NB4 (cell line): ENCODE measurements around the gene ZCCHC3.

ENCODE experiments used
- DNase-seq: peaks from one replicate; pipeline ENCODE4 v3.0.0; 2010; ENCODE audit warnings: low read depth
- H3K4me3 ChIP-seq: one replicate; pipeline ENCODE4 v1.5.1; 2011; ENCODE audit warnings: mild to moderate bottlenecking, low read depth, low read length, moderate library complexity
- MYC ChIP-seq: IDR thresholded peaks from 2 replicates; pipeline ENCODE4 v1.6.1; 2011; ENCODE audit warnings: low read depth, low read length
- POLR2A ChIP-seq: IDR thresholded peaks from 2 replicates; pipeline ENCODE4 v1.6.1; 2011; ENCODE audit warnings: mild to moderate bottlenecking; ENCODE audit not compliant: insufficient read length; ENCODE audit errors: extremely low read depth
- TF ChIP-seq, protein P1 (sequence below): IDR thresholded peaks from one replicate; pipeline ENCODE4 v1.5.1; 2012; ENCODE audit warnings: low read depth, low read length
- TF ChIP-seq, protein P2 (sequence below): IDR thresholded peaks from 2 replicates; pipeline ENCODE4 v1.6.1; 2011; ENCODE audit warnings: low read depth, low read length

ZCCHC3 gene

DNA sequence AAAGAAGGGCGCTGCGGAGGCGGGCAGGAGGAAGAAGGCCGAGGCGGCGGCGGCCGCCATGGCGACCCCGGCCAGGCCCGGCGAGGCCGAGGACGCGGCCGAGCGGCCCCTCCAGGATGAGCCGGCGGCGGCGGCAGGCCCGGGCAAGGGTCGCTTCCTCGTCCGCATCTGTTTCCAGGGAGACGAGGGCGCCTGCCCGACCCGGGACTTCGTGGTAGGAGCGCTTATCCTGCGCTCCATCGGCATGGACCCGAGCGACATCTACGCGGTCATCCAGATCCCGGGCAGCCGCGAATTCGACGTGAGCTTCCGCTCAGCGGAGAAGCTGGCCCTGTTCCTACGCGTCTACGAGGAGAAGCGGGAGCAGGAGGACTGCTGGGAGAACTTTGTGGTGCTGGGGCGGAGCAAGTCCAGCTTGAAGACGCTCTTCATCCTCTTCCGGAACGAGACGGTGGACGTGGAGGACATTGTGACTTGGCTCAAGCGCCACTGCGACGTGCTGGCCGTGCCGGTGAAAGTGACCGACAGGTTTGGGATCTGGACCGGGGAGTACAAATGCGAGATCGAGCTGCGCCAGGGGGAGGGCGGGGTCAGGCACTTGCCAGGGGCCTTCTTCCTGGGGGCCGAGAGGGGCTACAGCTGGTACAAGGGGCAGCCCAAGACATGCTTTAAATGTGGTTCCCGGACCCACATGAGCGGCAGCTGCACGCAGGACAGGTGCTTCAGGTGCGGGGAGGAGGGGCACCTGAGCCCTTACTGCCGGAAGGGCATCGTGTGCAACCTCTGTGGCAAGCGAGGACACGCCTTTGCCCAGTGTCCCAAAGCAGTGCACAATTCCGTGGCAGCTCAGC, 780 bp downstream of the ZCCHC3 start:
- DNase-seq: peak; percentile 88
- peak overlapping the region; percentile 95 for H3K4me3 ChIP-seq
- TF ChIP-seq POLR2A (peak; percentile 64), MYC (peak; percentile 41)
- TF ChIP-seq, protein P1, sequence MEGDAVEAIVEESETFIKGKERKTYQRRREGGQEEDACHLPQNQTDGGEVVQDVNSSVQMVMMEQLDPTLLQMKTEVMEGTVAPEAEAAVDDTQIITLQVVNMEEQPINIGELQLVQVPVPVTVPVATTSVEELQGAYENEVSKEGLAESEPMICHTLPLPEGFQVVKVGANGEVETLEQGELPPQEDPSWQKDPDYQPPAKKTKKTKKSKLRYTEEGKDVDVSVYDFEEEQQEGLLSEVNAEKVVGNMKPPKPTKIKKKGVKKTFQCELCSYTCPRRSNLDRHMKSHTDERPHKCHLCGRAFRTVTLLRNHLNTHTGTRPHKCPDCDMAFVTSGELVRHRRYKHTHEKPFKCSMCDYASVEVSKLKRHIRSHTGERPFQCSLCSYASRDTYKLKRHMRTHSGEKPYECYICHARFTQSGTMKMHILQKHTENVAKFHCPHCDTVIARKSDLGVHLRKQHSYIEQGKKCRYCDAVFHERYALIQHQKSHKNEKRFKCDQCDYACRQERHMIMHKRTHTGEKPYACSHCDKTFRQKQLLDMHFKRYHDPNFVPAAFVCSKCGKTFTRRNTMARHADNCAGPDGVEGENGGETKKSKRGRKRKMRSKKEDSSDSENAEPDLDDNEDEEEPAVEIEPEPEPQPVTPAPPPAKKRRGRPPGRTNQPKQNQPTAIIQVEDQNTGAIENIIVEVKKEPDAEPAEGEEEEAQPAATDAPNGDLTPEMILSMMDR: no peak
- TF ChIP-seq, protein P2, sequence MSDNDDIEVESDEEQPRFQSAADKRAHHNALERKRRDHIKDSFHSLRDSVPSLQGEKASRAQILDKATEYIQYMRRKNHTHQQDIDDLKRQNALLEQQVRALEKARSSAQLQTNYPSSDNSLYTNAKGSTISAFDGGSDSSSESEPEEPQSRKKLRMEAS: peak; percentile 46

DNA sequence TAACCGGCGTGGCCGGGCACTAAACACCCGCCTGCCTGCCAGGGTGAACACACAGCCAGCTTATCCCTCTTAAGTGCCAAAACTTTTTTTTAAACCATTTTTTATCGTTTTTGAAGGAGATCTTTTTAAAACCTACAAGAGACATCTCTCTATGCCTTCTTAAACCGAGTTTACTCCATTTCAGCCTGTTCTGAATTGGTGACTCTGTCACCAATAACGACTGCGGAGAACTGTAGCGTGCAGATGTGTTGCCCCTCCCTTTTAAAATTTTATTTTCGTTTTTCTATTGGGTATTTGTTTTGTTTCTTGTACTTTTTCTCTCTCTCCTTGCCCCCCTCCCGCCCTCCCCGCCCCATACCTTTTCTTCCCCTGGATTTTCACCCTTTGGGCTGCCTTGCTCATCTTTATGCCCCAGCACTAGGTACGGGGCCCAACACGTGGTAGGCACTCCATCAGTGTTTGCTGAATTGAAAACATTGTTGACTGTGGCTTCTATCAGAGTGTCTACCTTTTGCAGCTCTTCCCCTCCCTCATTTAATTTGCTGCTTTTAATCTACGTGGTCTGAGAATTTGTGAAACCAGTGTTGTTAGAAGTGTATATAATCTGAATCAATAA, 1.5 kb downstream of the ZCCHC3 start:
- H3K4me3 ChIP-seq: peak overlapping the region; percentile 95
- DNase-seq: no peak
- TF ChIP-seq, protein P2: peak; percentile 73
- TF ChIP-seq, protein P1: no peak

DNA sequence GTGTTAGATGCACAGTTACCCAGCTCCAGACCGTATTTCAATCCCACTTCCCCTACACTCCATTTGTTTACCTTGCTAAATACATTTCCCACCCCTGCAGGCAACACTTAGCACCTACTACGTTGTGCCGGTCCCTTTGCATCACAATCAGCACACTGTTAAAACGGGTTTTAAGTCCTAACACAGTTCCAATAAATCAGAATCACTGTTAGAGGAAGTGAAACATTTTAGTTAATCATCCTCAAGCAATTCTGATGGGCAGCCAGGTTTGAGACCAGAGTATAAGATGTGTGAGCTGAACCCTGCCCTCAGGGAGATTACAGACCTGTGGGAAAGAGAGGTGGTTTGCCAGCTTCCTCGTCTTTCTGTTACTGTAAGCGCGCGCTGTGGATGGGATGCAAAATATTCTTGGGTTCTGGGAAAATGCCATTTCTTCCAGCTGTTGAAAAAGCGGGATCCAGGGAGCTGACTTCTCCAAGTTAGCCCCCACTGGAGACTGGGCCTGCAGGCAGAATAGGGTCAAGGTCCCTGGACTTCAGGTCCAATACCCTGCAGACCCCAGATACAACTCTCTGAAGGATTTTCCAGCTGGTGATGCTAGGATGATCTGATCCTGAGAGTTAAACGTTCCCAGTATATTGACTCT, 3.1 kb downstream of the ZCCHC3 start:
- peak overlapping the region; percentile 95 for H3K4me3 ChIP-seq
- peak; percentile 38 for DNase-seq
- TF ChIP-seq, protein P2: no peak
- TF ChIP-seq, protein P1: no peak
- TF ChIP-seq POLR2A: no peak
- TF ChIP-seq MYC: no peak

DNA sequence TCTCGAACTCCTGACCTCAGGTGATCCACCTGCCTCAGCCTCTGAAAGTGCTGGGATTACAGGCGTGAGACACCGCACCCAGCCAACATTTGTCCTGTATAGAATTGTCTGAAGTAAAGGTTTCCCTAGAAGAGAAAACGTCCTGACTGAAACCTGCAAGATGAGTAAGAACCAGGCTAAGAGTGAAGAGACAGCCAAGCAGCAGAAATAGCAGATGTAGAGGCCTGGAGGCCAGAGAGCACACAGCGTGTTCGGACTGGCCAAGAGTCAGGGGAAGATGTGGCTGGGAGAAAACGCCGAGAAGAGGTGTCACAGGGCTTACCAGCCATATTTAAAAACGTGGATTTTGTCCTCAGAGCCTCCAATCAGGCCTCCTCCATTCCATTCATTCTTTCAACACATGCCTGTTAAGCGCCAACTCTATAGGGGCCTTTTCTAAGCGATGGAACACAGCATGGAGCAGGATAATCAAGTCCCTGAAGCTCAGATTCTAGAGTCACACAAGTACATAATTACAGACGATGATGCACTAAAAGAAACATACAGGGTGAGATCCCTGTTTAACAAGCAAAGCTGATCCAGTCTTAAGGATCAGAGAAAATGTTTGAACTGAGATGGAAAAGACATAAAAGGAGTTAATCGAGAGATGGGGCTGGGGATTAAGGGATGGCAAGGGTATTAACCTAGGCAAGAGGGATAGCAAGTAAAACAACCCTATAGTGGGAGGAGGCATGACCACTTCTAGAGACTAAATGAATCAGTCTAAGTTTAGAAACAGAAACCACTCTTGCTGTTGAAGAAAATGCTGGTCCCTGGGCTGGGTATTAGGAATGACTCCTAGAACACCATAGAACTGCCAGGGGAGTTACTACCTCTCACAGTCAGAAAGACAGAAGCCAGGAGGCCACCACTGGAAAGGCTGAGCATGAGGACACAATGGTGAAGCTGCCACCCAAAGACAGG, 4.8 kb downstream of the ZCCHC3 start:
- TF ChIP-seq, protein P1: no peak
- no peak for TF ChIP-seq MYC
- TF ChIP-seq, protein P2: no peak
- H3K4me3 ChIP-seq: no peak overlapping the region
- no peak for DNase-seq

DNA sequence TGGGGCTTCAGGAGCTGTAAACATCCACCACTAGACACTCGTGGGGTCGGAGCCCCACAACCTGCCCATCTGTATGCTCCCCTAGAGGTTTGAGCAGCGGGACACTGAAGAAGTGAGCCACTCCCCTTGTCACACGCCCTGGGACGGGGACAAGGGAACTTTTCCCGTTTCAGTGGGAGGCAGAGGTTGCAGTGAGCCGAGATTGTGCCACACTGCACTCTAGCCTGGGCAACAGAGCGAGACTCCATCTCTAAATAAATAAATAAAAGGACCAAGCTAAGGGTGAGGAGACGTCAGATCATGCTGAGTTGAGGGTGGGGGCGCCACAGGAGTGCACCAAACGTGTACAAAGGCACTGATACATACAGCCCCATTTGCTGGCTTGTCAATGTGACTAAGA, 8.4 kb downstream of the ZCCHC3 start:
- DNase-seq: no peak
- TF ChIP-seq POLR2A (no peak), MYC (no peak)
- no peak overlapping the region for H3K4me3 ChIP-seq
